GM21381 (cell line): ENCODE measurements around the gene GRID2.
"Not testable (repeated sequence)": the region's sequence is repeated elsewhere in the genome, so short reads cannot be mapped to it uniquely, and the experiment has no call there.

Experiments
- ATAC-seq: cut with Tn5 transposase; IDR thresholded peaks from one replicate; pipeline ENCODE4 v1.9.1; 2021; ENCODE audit warnings: mild to moderate bottlenecking, moderate library complexity; ENCODE audit not compliant: unreplicated experiment

The GRID2 gene

DNA sequence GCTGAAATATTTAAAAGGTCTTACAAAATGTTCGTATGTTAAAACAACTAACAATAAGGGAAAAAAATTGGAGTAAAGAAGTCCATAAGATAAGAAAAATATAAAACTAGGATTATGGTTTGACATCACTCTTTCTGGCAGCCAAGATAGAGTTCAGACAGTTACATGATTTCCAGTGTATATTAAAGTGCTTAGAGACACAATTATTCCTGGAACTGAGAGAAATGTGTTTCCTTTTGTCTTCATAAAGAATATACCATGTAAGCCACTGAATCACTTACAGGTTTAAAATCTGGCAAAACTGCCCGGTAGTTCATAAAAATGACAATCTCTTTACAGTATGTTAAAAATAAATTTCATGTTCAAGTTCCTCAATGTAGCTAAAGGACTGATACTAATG lies 986.1 kb downstream of the GRID2 start:
- ATAC-seq = no peak

DNA sequence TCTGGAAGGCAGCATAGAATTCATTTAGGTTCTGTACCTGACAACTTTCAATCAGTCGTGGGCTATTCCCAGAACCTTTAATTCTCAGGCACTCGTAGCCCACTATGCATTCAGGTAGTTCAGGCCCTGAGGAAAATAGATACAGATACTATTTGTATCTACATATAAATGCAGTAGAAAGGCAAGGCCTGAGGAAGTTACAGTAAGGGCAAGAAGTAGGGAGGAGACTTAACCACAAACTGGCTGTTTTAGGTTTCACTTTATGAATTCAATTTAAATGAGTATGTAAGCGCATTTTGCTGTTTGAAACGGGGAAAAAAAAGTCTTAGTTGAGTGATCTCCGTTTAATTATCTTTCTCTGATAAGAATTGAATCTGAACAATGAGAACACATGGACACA lies 995.4 kb downstream of the GRID2 start:
- no peak for ATAC-seq

DNA sequence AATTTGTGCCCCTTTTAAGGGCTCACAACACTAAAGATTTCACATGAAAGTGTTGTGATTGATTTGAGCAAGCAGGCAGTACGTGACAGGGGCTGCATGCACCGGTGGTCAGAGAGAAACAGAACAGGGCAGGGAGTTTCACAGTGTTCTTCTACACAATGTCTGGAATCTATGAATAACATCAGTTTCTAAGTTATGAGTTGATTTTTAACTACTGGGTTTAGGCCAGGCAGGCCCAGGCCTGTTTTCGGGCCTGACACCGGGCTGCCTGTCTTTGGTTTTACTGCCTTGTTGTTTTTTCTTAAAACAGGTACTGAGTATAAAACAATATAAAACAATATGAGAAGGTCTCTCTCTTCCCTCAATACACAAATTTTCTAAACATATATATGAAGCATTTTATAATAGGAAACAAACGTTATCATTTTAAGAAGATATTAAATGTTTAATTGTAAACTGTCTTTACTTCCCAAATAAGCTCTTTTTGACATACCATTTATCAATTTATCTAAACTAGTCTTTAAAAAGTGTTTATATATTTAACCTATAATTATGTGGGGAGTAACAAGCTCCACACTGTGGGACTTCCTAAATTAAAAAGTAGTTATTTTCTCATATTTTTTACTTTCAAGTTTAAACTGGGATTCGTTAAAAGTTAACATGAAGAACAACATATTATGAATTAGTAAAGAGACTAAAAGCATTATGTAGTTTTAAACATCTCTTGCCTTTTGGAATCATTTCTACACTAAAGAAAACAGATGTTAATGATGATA lies 997.2 kb downstream of the GRID2 start:
- not testable (repeated sequence) for ATAC-seq

DNA sequence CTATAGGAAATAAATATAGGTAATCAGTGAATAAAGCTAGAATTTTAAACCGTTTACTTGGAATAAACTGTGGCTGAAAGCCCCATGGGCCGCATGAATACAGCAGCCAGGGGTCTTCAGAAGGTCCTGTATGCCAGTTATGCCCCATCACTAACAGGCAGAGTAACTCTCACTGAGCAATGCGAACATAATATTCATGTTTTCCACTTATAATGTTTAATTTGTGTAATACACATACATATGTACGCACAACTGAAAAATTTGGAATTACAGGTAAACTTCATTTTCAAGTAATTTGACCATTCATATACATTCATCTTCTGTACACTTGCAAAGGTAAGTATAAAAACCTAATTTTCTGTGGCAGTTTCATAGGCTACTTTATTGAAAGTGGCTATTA lies 998.5 kb downstream of the GRID2 start:
- no peak for ATAC-seq

DNA sequence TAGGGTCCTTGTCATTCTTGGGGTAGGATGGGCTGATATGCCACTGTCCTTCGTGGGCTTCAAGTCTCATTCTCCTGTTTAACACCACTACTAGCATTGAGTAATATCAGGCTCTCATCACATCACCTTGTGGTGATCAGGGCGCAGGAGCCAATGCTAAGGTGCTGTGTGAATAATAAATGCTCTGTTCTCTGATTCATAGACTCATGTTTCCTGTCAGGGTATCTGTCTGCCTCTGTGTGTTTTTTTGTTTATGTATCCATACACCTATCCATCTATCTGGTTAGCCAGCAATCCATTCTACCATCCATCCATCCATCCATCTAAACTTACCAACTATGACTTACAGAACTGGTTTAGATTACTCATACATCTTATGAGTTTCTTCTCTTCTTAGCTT lies 999.7 kb downstream of the GRID2 start:
- ATAC-seq = no peak

DNA sequence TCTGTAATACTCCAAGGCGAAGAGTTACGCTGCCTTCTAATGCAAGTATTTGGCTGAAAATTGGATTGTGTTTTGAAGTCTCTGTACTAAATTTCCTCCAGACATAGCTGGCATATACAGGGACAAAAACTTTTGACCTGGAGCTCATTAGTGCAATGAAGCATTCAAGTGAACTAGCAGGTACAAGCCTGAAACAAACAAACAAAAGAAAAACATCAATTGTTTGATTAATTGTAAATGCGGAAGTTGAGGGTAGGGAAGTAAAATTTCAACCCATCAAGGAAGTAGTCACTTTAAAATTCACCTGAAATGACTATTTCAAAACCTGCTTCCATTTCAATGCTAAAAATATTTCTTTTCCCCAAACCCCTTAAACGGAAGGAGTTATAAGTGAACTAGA lies 1008.5 kb downstream of the GRID2 start:
- no peak for ATAC-seq

DNA sequence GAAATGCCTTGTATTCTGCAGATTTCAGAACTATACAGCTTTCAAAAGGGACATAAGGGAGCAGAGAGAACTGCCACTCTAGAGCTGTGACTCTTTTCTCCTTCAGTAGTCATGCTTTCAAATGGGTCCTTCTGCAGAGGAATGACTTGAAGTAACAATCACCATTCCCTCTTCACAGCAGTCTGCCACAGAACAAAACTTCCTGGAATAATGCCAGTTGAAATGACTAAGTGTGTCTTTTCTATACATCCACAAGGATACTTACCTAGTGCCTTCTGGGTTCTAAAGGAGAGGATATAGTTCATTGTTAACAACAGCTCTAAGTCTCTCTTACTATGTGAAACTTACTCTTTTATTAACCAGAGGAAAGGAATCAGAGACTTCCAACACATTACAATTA lies 1009.4 kb downstream of the GRID2 start:
- no peak for ATAC-seq

DNA sequence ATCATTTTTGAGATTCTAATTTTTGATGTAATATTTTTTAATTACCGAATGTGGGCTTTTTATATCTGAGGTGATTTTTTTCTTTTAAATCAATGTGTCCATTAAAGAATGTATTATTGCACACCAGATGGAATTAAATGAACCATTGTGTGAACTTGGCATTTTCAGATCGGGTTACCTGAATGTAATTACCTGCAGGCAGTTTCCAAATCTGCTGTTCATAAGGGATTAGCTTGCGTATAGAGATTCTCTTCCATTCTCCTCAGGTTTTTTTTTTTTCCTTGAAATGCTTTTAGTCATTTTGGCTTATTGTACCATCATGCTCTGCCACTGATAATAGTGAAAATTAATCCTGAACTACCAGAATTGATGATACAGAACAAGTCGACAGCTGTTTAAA lies 1013.3 kb downstream of the GRID2 start:
- ATAC-seq = no peak

DNA sequence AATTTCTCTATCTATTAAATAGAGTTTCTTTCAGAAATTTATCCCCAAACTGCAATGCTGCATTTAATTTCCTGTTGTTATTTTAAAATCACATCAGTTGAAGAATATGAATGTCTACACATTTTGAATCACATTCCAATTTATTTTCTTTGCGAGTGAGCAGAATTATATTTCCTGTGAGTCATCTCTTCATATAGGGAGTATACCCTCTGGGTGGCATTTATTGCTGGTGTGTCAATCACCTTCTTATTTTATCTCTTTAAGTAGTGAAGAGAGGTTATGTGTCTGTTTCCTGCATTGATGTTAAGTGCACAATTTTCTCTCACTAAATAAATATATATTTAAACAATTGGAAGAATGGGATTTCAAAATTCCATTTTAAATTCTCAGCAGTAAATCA lies 1013.8 kb downstream of the GRID2 start:
- no peak for ATAC-seq

DNA sequence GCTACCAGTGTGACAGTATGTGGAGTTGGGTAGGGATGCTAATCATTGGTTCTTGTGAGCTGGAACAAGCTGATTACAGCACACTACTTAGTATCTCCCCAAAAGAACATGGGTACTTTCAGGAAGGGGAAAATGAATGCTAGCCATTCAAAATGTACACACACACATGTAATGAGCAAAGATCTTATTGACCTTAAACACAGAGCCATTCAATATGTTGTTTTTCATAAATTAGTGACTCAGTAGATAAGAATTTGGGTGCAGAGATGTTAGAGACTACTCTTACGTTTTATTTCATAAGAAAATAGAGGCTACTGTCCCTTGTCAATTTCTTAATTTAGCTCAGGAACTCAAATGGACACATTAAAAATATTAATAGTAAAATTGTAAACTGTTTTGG lies 1015.3 kb downstream of the GRID2 start:
- ATAC-seq = no peak

DNA sequence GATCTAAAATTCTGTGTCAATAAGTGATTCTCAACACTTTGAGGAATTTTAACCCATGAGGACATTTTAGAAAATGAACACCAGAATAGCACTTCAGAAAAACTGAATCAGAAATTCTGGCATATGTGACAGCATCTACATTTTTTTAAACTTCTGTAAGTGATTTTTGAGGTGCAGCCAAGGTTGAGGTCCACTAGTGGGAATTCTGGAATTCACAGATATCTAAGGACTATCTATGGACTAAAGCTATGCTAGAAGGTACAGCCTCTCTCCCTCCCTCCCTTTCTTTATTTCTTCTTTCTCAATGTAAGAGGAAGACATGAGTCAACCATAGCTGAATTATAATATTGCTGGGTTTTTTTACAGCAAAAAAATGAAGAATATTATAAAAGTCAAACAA lies 1016.6 kb downstream of the GRID2 start:
- ATAC-seq = no peak

DNA sequence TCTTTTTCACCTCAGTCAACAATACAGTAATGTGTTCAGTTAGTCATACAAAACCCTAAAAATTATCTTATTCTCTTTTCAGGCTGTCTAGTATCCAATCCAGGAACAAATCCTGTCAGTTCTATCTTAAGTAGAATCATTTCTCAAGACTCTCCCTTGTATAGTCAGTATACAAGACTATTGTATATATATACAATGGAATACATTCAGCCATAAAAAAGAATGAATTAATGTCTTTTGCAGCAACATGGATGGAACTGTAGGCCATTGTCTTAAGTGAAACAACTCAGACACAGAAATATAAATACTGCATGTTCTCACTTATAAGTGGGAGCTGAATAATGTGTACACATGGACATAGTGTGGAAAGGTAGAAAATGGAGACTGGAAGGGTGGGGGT lies 1023.6 kb downstream of the GRID2 start:
- ATAC-seq = no peak

DNA sequence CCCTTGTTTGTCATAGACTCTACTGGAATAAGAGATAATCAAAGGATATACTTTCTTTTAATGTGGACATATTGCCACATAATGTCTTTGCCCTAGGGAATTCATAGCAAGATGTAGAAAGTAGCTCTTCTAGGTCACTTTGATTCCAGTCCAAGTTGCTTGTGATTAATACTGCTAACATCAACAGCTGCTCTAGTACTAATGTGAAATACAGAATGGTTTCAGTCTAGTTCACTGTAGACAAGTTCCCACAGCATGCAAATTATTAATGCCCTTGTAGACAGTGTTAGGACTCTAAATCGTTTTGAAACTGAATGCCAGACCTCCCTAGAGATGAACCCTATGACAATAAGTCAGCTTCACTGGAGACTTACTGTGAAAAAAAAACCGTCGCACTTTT lies 1030.2 kb downstream of the GRID2 start:
- ATAC-seq = peak; percentile 57

DNA sequence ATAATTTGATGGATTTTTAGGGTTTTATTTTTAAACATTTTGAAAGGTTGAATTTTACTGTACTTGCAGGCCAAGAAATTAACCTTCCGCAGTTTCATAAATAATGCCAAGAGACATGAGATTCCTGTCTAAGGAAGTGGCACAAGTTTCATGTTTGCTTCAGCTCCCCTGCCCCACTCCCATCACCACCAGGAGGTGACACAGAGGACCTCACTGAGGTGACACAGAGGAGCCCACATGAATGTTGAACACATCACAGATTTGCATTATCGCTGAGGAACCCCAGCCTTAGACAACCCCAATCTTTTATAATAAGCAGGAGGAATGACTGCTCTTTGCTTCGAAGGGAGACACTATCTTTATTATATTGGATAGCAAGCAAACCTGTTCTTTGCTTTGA lies 1033.4 kb downstream of the GRID2 start:
- ATAC-seq = no peak

DNA sequence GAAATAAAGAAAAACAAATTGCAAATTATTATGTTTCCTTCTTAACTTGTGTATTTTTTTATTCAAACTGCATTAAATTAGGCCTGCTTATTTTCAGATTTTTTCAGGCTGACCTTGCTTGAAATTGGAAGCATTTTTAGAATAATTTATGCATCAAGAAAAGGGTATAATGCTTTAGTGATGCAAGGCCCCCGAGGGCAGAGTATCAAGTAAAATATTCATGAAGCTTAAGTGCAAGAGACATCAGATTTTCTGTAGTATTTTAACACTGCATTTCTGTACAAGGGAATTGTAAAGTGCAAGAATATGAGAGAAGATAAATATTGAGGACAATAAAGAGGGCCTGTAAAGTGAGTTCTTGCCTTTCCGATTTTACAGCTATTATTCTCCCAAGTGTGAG lies 1039.0 kb downstream of the GRID2 start:
- ATAC-seq = no peak

DNA sequence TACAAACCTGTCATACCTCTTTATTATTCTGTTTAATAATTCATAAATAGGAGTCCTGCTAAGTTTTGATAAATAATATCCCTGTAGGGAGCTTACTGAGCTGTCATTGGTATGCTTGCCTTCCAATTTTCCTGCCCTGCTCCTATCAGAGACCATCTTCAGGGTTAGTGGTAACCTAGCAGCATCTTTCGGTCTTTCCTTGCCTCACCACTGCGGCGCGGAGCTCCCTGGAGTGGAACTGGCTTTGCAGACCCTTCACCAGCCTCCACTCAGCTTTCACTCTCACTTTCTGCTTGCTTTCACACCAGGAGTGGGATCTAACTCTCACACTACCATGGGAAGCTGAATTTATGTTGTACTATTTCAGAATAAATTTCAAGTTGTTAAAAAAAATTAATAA lies 1043.1 kb downstream of the GRID2 start:
- ATAC-seq = no peak

DNA sequence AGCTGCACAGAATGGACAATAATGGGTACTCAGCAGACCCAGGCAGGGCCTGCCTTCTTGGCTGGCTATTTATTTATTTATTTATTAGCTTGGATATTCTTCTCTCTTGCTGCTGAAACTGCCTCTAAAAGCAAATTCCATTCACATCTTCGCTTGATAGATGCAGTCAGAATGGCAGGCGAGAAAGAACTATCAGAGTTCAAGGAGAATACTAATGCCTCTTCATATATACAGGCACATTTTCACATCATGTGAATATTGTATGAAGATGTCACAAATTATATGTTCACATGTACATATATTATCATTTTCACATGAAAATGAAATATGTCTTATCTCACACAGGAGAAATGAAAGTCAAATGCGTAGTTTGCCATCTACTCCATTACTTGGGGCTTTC lies 1045.1 kb downstream of the GRID2 start:
- ATAC-seq = no peak

DNA sequence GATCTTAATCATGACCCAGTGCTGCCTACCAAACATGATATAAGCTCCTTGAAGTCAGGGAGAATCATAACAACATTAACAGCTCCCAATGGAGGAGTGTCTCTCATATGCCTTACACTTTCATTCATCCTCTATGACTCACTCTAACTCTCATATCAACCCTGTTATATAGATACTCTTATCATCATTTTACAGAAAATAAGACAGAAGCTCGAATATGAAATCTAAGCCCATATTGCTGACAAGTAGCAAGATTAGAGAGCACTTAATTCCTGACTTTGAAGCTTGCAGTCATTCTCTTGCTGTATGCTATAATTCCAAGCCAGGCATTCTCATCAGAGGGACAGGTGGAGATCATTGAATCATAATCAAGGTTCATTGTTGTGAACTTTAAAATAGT lies 1048.1 kb downstream of the GRID2 start:
- ATAC-seq = no peak

DNA sequence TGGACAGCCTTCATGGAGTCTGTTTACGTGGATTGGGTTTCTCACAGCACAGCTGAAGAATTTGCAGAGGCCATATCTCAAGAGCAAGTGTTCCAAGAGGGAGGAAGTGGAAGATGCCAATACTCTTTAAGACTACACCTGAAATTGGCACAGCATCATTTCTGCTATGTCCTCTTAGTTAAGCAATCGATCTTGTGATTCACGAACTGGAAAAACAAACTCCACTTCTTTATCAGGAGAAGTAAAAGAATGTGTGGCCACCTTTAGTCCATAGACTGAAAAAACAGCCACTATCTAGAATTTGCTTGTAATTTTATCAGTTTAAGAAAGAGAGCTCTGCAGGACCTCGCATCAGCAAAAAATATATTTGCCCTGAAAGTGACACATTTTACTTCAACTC lies 1051.6 kb downstream of the GRID2 start:
- no peak for ATAC-seq

DNA sequence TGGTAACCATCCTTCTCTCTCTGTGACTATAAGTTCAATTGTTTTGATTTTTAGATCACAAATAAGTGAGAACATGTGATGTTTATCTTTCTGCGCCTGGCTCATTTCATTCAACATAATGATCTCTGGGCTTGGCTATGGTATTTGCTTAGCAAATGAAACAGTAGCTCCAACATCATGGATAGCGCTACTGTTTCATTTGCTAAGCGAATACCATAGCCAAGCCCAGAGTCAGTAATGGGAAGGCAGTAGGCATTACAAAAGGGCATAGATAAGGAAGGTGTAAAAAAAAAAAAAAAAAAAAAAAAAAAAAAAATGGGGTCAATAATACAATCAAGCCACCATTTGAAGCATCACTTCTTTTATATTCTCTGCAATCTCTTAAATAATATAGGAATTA lies 1055.8 kb downstream of the GRID2 start:
- ATAC-seq = no peak

DNA sequence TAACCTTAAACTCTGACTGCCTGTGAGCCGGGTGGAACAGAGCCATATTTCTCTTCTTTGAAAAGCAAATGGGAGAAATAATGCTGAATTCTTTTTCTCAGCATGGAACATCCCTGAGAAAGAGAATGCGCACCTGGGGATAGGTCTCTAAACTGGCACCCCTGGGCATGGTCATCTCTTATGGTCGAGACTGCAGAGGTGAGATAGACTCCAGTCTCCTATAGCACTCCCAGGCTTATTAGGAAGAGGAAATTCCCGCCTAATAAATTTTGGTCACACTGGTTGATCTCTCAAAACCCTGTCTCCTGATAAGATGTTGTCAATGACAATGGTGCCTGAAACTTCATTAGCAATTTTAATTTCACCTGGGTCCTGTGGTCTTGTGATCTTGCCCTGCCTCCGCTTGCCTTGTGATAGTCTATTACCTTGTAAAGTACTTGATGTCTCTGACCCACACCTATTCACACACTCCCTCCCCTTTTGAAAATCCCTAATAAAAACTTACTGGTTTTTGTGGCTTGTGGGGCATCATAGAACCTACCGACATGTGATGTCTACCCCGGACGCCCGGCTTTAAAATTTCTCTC lies 1062.5 kb downstream of the GRID2 start:
- ATAC-seq = not testable (repeated sequence)

DNA sequence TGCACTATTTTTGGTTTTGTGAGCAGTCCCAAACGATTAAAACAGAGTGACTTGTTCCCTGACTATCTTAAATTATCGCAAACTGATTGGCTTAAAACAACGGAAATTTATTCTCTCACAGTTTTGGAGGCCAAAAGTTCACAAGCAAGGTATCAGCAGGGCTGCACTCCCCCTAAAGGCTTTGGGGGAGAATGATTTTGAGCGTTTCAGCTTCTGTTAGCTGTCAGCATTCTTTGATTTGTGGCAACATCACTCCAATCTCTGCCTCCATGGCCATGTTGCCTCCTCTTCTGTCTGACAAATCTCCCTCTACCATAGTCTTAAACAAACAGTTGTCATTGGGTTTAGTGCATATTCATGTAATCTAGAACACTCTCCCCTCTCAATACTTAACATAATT lies 1065.2 kb downstream of the GRID2 start:
- ATAC-seq = no peak

DNA sequence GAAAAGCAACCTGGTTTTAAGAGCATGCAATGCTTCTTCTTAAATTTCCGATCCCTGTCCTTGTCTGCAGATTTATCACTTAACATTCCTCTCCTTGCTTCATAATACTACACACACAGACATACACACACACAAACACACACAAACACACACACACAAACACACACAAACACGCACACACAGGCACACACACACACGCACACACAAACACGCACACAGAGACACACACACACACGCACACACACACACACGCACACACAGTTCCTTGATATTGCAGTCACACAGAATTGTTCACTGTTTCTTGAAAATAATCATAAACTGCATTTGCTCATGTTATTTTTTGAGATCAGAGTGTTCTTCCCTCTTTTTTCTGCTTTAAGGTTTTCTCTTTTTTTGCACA lies 1066.5 kb downstream of the GRID2 start:
- ATAC-seq = no peak
